ENCODE data around the gene CCND2.

Gene CCND2

GRCh38 chr12:4273652-4274395 lies at the start of gene CCND2:
TSS of gene CCND2 (plus strand) at chr12:4273762. CDS start at chr12:4274041, 279 bp downstream.
- H3K36me3 ChIP-seq (ENCODE audit: control insufficient read depth, insufficient read depth, low read length), result no peaks in the 10 kb centered on the region
- peaks cover 46% of the 10 kb centered on the region for H3K27me3 ChIP-seq (ENCODE audit: control insufficient read depth, insufficient read depth, low read length)
- peaks cover 24% of the 10 kb centered on the region for H3K4me1 ChIP-seq (ENCODE audit: control insufficient read depth, insufficient read depth, low read length)
- H3K4me3 ChIP-seq (ENCODE audit: low read depth, low read length), result peak within 1 kb of the TSS; percentile 93
- peak within 1 kb of the TSS; percentile 83 for H3K9ac ChIP-seq (ENCODE audit: low read depth, low read length)
- no peaks in the 10 kb centered on the region for H3K9me3 ChIP-seq (ENCODE audit: control insufficient read depth, insufficient read depth, low read length)

GRCh38 chr12:4224206-4224889 lies 49.2 kb upstream of the CCND2 start:
- Histone ChIP-seq H3K27me3 (ENCODE audit: control insufficient read depth, insufficient read depth, low read length) (no peaks in the 10 kb centered on the region), H3K36me3 (ENCODE audit: control insufficient read depth, insufficient read depth, low read length) (no peaks in the 10 kb centered on the region), H3K9ac (ENCODE audit: low read depth, low read length) (no peak overlapping the region), H3K4me1 (ENCODE audit: control insufficient read depth, insufficient read depth, low read length) (no peaks in the 10 kb centered on the region), H3K4me3 (ENCODE audit: low read depth, low read length) (no peak overlapping the region), H3K9me3 (ENCODE audit: control insufficient read depth, insufficient read depth, low read length) (no peaks in the 10 kb centered on the region)

- Histone ChIP-seq H3K4me1 (ENCODE audit: control insufficient read depth, insufficient read depth, low read length) (no peaks in the 10 kb centered on the region), H3K36me3 (ENCODE audit: control insufficient read depth, insufficient read depth, low read length) (no peaks in the 10 kb centered on the region), H3K27me3 (ENCODE audit: control insufficient read depth, insufficient read depth, low read length) (no peaks in the 10 kb centered on the region), H3K4me3 (ENCODE audit: low read depth, low read length) (no peak overlapping the region), H3K9ac (ENCODE audit: low read depth, low read length) (no peak overlapping the region), H3K9me3 (ENCODE audit: control insufficient read depth, insufficient read depth, low read length) (no peaks in the 10 kb centered on the region)
Measured at GRCh38 chr12:4225571-4225970, 48.0 kb upstream of the CCND2 start.

GRCh38 chr12:4227046-4227445 lies 46.5 kb upstream of the CCND2 start:
- Histone ChIP-seq H3K4me3 (ENCODE audit: low read depth, low read length) (no peak overlapping the region), H3K9me3 (ENCODE audit: control insufficient read depth, insufficient read depth, low read length) (no peaks in the 10 kb centered on the region), H3K9ac (ENCODE audit: low read depth, low read length) (no peak overlapping the region), H3K36me3 (ENCODE audit: control insufficient read depth, insufficient read depth, low read length) (peaks cover 2% of the 10 kb centered on the region), H3K27me3 (ENCODE audit: control insufficient read depth, insufficient read depth, low read length) (no peaks in the 10 kb centered on the region), H3K4me1 (ENCODE audit: control insufficient read depth, insufficient read depth, low read length) (no peaks in the 10 kb centered on the region)

- no peaks in the 10 kb centered on the region for H3K9me3 ChIP-seq (ENCODE audit: control insufficient read depth, insufficient read depth, low read length)
- peak overlapping the region; percentile 56 for H3K4me3 ChIP-seq (ENCODE audit: low read depth, low read length)
- peaks cover 2% of the 10 kb centered on the region for H3K36me3 ChIP-seq (ENCODE audit: control insufficient read depth, insufficient read depth, low read length)
- no peaks in the 10 kb centered on the region for H3K4me1 ChIP-seq (ENCODE audit: control insufficient read depth, insufficient read depth, low read length)
- no peaks in the 10 kb centered on the region for H3K27me3 ChIP-seq (ENCODE audit: control insufficient read depth, insufficient read depth, low read length)
- peak overlapping the region; percentile 40 for H3K9ac ChIP-seq (ENCODE audit: low read depth, low read length)
Measured at GRCh38 chr12:4228122-4228580, 45.4 kb upstream of the CCND2 start.

GRCh38 chr12:4230526-4230925 lies 43.0 kb upstream of the CCND2 start:
- no peaks in the 10 kb centered on the region for H3K27me3 ChIP-seq (ENCODE audit: control insufficient read depth, insufficient read depth, low read length)
- H3K9me3 ChIP-seq (ENCODE audit: control insufficient read depth, insufficient read depth, low read length), result no peaks in the 10 kb centered on the region
- H3K9ac ChIP-seq (ENCODE audit: low read depth, low read length), result no peak overlapping the region
- H3K36me3 ChIP-seq (ENCODE audit: control insufficient read depth, insufficient read depth, low read length), result peaks cover 2% of the 10 kb centered on the region
- no peaks in the 10 kb centered on the region for H3K4me1 ChIP-seq (ENCODE audit: control insufficient read depth, insufficient read depth, low read length)
- H3K4me3 ChIP-seq (ENCODE audit: low read depth, low read length), result no peak overlapping the region

GRCh38 chr12:4238577-4238976 lies 35.0 kb upstream of the CCND2 start:
- Histone ChIP-seq H3K36me3 (ENCODE audit: control insufficient read depth, insufficient read depth, low read length) (no peaks in the 10 kb centered on the region), H3K9ac (ENCODE audit: low read depth, low read length) (no peak overlapping the region), H3K9me3 (ENCODE audit: control insufficient read depth, insufficient read depth, low read length) (no peaks in the 10 kb centered on the region), H3K27me3 (ENCODE audit: control insufficient read depth, insufficient read depth, low read length) (no peaks in the 10 kb centered on the region), H3K4me3 (ENCODE audit: low read depth, low read length) (no peak overlapping the region), H3K4me1 (ENCODE audit: control insufficient read depth, insufficient read depth, low read length) (peaks cover 11% of the 10 kb centered on the region)

- H3K9ac ChIP-seq (ENCODE audit: low read depth, low read length), result no peak overlapping the region
- no peaks in the 10 kb centered on the region for H3K27me3 ChIP-seq (ENCODE audit: control insufficient read depth, insufficient read depth, low read length)
- H3K9me3 ChIP-seq (ENCODE audit: control insufficient read depth, insufficient read depth, low read length), result no peaks in the 10 kb centered on the region
- H3K4me1 ChIP-seq (ENCODE audit: control insufficient read depth, insufficient read depth, low read length), result peaks cover 11% of the 10 kb centered on the region
- H3K4me3 ChIP-seq (ENCODE audit: low read depth, low read length), result no peak overlapping the region
- H3K36me3 ChIP-seq (ENCODE audit: control insufficient read depth, insufficient read depth, low read length), result no peaks in the 10 kb centered on the region
Measured at GRCh38 chr12:4239746-4240145, 33.8 kb upstream of the CCND2 start.

GRCh38 chr12:4240161-4240783 lies 33.3 kb upstream of the CCND2 start:
- H3K36me3 ChIP-seq (ENCODE audit: control insufficient read depth, insufficient read depth, low read length), result no peaks in the 10 kb centered on the region
- no peaks in the 10 kb centered on the region for H3K9me3 ChIP-seq (ENCODE audit: control insufficient read depth, insufficient read depth, low read length)
- no peaks in the 10 kb centered on the region for H3K27me3 ChIP-seq (ENCODE audit: control insufficient read depth, insufficient read depth, low read length)
- no peak overlapping the region for H3K9ac ChIP-seq (ENCODE audit: low read depth, low read length)
- no peak overlapping the region for H3K4me3 ChIP-seq (ENCODE audit: low read depth, low read length)
- H3K4me1 ChIP-seq (ENCODE audit: control insufficient read depth, insufficient read depth, low read length), result peaks cover 11% of the 10 kb centered on the region

- no peak overlapping the region for H3K9ac ChIP-seq (ENCODE audit: low read depth, low read length)
- H3K4me3 ChIP-seq (ENCODE audit: low read depth, low read length), result no peak overlapping the region
Measured at GRCh38 chr12:4240981-4241380, 32.6 kb upstream of the CCND2 start.

GRCh38 chr12:4241592-4241991 lies 32.0 kb upstream of the CCND2 start:
- Histone ChIP-seq H3K27me3 (ENCODE audit: control insufficient read depth, insufficient read depth, low read length) (no peaks in the 10 kb centered on the region), H3K4me1 (ENCODE audit: control insufficient read depth, insufficient read depth, low read length) (peaks cover 11% of the 10 kb centered on the region)

More at GRCh38 chr12:4240981-4241380, 32.6 kb upstream of the CCND2 start:
- Histone ChIP-seq H3K4me1 (ENCODE audit: control insufficient read depth, insufficient read depth, low read length) (peaks cover 11% of the 10 kb centered on the region), H3K27me3 (ENCODE audit: control insufficient read depth, insufficient read depth, low read length) (no peaks in the 10 kb centered on the region), H3K36me3 (ENCODE audit: control insufficient read depth, insufficient read depth, low read length) (no peaks in the 10 kb centered on the region), H3K9me3 (ENCODE audit: control insufficient read depth, insufficient read depth, low read length) (no peaks in the 10 kb centered on the region)

More at GRCh38 chr12:4241592-4241991, 32.0 kb upstream of the CCND2 start:
- Histone ChIP-seq H3K36me3 (ENCODE audit: control insufficient read depth, insufficient read depth, low read length) (no peaks in the 10 kb centered on the region), H3K9ac (ENCODE audit: low read depth, low read length) (no peak overlapping the region), H3K9me3 (ENCODE audit: control insufficient read depth, insufficient read depth, low read length) (no peaks in the 10 kb centered on the region), H3K4me3 (ENCODE audit: low read depth, low read length) (no peak overlapping the region)
